ENCODE results near the gene FNTB. TPM values are rescaled to one million over a fixed set of nuclear protein-coding genes. Genes with fewer than 3 reads are reported as not detected.

Gene FNTB
- total RNA-seq, 1 donor from 2014 or later: 6.8 TPM

DNA sequence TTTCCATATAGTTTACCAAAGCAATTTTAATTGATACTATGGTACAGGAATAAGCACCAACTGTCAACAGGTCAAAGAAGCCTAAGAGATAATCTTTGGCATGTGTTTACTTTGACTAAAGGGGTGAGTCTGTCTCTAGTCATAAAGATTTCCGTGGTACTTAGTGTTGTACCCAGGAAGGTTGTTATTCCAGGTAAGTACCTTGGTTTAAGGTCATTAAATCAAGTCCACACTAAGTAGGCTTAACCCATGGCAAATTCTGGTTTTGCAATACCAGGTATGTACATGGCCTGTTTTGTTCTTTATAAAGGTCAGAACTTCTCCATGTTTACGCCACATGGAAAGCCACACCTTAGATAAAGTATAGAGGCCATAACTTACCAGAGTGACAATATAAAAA, 105.7 kb downstream of the FNTB start:
- DNase-seq (ENCODE audit: low read depth): peak; percentile 17
- TF ChIP-seq, protein P1, sequence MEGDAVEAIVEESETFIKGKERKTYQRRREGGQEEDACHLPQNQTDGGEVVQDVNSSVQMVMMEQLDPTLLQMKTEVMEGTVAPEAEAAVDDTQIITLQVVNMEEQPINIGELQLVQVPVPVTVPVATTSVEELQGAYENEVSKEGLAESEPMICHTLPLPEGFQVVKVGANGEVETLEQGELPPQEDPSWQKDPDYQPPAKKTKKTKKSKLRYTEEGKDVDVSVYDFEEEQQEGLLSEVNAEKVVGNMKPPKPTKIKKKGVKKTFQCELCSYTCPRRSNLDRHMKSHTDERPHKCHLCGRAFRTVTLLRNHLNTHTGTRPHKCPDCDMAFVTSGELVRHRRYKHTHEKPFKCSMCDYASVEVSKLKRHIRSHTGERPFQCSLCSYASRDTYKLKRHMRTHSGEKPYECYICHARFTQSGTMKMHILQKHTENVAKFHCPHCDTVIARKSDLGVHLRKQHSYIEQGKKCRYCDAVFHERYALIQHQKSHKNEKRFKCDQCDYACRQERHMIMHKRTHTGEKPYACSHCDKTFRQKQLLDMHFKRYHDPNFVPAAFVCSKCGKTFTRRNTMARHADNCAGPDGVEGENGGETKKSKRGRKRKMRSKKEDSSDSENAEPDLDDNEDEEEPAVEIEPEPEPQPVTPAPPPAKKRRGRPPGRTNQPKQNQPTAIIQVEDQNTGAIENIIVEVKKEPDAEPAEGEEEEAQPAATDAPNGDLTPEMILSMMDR (IDR thresholded peaks at IDR 0.05; ENCODE audit: insufficient read depth, low read length, severe bottlenecking): no peak
- Histone ChIP-seq H3K36me3 (ENCODE audit: control insufficient read depth, insufficient read depth, low read length) (peaks cover 20% of the 10 kb centered on the region), H3K27me3 (ENCODE audit: control insufficient read depth, insufficient read depth, low read length) (no peaks in the 10 kb centered on the region), H3K4me3 (ENCODE audit: low read depth, low read length) (no peak overlapping the region)
- FAIRE-seq: no peak

DNA sequence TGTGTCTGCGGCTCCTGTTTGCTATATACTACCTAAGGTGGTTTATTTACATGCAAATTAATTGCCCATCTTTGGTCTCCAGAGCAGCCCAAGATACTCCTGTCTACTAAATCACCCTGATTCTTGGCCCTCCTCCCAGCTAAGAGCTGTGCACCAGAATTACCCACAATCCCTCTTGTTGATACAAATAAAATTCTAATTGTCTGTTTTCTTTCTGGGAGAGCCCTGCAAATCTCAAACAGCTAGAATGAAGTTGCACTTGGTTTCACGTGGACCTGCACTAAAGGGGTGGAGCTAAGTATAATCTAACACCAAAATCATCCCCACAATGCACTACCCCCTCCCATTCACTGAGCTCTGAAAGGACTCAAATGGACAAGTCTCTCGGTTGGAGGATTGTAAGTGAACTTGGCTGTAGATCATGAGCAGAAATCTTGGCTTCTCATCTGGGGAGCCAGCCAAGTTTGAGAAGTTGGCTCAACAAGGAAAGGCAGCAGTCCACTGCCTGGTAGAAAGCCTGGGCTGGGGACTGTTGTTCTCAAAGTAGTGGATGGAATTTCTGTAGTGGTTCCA, 109.0 kb downstream of the FNTB start:
- Histone ChIP-seq H3K36me3 (ENCODE audit: control insufficient read depth, insufficient read depth, low read length) (peaks cover 12% of the 10 kb centered on the region), H3K27me3 (ENCODE audit: control insufficient read depth, insufficient read depth, low read length) (no peaks in the 10 kb centered on the region), H3K4me3 (ENCODE audit: low read depth, low read length) (no peak overlapping the region)
- FAIRE-seq (no peak), DNase-seq (ENCODE audit: low read depth) (no peak)
- TF ChIP-seq, protein P1 (IDR thresholded peaks at IDR 0.05; ENCODE audit: insufficient read depth, low read length, severe bottlenecking): no peak

DNA sequence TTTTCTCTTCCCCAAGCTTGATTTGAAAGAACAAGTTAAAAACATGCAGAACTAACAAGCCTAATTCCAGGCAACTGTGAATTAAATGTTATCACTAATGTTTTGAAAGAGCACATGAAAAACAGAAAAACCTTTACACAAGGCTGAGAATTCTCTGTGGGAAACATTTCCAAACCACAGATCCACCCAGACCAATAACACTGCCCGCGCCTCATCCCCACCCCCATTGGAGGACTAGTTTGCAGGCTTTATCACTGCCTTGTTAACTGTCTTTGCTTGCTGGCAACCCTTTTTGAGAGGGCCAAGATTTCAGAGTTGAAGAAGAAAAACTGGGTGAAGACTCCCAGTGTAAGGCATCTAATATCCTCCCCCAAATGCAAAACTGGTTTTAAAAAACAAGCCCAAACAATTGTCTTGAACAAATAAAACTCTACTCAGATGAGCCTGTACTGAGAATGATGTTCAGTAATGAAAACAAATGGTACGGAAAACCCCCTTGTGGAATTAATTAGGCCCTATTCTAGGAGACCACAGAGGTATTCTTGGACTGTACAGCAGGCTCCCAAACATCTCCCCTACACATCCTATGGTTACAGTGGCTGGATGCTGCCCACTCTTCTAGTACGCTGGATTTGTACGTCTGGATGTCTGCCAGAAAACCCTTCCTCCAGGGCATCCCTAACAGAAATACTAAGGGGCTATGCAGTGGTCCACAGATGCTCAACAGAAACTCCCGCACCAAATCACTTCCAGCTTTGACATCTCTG, 109.8 kb downstream of the FNTB start:
- Histone ChIP-seq H3K36me3 (ENCODE audit: control insufficient read depth, insufficient read depth, low read length) (peaks cover 10% of the 10 kb centered on the region), H3K27me3 (ENCODE audit: control insufficient read depth, insufficient read depth, low read length) (no peaks in the 10 kb centered on the region), H3K4me3 (ENCODE audit: low read depth, low read length) (no peak overlapping the region)
- TF ChIP-seq, protein P1 (IDR thresholded peaks at IDR 0.05; ENCODE audit: insufficient read depth, low read length, severe bottlenecking): no peak
- FAIRE-seq (no peak), DNase-seq (ENCODE audit: low read depth) (peak; percentile 31)

DNA sequence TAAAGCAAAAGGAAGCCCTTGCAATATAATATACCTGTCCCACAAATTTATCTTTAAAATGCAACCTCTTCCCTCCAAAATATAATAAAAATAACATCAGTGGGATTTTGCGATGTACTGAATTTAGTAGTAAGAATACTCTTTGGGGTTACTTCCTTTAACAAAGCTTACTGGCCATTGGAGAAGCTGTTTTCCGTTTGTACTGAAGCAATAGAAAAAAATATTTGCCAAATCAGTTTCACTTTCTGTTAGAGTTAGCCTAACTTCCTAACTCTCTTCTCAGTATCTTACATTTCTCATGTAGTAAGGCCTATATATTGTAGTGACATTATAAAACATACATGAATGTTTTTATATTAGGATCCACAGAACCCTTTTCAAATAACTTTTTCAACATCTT, 111.9 kb downstream of the FNTB start:
- TF ChIP-seq, protein P1 (IDR thresholded peaks at IDR 0.05; ENCODE audit: insufficient read depth, low read length, severe bottlenecking): no peak
- DNase-seq (ENCODE audit: low read depth): no peak
- FAIRE-seq: no peak
- Histone ChIP-seq H3K4me3 (ENCODE audit: low read depth, low read length) (no peak overlapping the region), H3K27me3 (ENCODE audit: control insufficient read depth, insufficient read depth, low read length) (no peaks in the 10 kb centered on the region), H3K36me3 (ENCODE audit: control insufficient read depth, insufficient read depth, low read length) (peaks cover 3% of the 10 kb centered on the region)

DNA sequence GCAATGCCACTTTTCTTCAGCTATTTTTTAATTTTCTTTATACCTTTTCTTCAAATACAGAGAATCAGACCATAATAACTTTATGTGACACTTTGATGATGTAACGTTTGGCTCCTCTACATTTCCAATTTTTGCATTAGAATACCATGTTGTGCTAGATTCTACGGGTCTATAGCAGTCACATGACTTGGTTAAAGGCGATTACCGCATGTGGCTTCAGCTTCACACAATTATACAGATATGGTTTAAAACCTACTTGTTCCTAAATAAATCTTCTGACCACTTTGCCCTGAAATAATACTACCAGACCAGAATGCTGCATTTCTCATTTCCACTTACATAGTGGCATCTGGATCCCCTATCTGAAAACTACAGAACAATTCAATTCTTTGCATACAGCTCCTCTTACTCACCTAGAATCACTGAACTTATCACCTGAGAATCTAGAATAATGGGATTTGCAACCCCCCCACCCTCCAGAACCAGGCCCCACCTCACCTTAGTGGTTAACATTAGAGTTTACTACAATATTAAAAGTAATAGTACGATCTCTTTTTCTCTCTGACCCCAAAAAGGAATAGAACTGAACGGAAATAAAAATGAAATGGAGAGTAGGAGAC, 114.3 kb downstream of the FNTB start:
- TF ChIP-seq, protein P1 (IDR thresholded peaks at IDR 0.05; ENCODE audit: insufficient read depth, low read length, severe bottlenecking): no peak
- H3K36me3 ChIP-seq (ENCODE audit: control insufficient read depth, insufficient read depth, low read length): no peaks in the 10 kb centered on the region
- FAIRE-seq: no peak
- no peaks in the 10 kb centered on the region for H3K27me3 ChIP-seq (ENCODE audit: control insufficient read depth, insufficient read depth, low read length)
- H3K4me3 ChIP-seq (ENCODE audit: low read depth, low read length): peak overlapping the region; percentile 93
- peak; percentile 13 for DNase-seq (ENCODE audit: low read depth)

Data from bronchial epithelial cell (primary cell).